Uterus (tissue), 2 donors: ENCODE measurements around the gene FAM118B.

Source experiments
- CTCF ChIP-seq, 4 experiments: fragments of 200-600 bp in 2 of 4; fragments of 450-650 bp in 2 of 4; sonication (generic) in 2 of 4; IDR thresholded peaks; one replicate each; pipeline ENCODE4 v1.5.1; 2016 to 2019; ENCODE audit warnings: antibody characterized with exemption in 4 of 4, mild to moderate bottlenecking in 2 of 4, moderate library complexity in 1 of 4
- POLR2A ChIP-seq, 2 donors: fragments of 450-650 bp; IDR thresholded peaks; one replicate each; pipeline ENCODE4 v1.6.1; 2016; ENCODE audit warnings: antibody characterized with exemption in 2 of 2, mild to moderate bottlenecking in 1 of 2, moderate library complexity in 1 of 2

GRCh38 chr11:126226334-126227084 lies 14.9 kb downstream of the FAM118B start:
- no peak for TF ChIP-seq CTCF (IDR thresholded peaks at IDR 0.05)
- no peak for TF ChIP-seq POLR2A (IDR thresholded peaks at IDR 0.05)
